Activated CD4-positive, CD25-positive, alpha-beta regulatory T cell treated with anti-CD3 and anti-CD28 coated beads, Interleukin-2, amount 50 U/mL, for 24 hours (primary cell): ENCODE results near the gene ATXN2.
"Not testable (repeated sequence)": the region's sequence is repeated elsewhere in the genome, so short reads cannot be mapped to it uniquely, and the experiment has no call there.

Experiments
- ATAC-seq, 2 donors: fragments of 150-1000 bp; cut with Tn5 transposase; one replicate each; pipeline ENCODE4 v1.10.0; 2021; ENCODE audit warnings: mild to moderate bottlenecking in 1 of 2, moderate library complexity in 1 of 2

The ATXN2 gene

DNA sequence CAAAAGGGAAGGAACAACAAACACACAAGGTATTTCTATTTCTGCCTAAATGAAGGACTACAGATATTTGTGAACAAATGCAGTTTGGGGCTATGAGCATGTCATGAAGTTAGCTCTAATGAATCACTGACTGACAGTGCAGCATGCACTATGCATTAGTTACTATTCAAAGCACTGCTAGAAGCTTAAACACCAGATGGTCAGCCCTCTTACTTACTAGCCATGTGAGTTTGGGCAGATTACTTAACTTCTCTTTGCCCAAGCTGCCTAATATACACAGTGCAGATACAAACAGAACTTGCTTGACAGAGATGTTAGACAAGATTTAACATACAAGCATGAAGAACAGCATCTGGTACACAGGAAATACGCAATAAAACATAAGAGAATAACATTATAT, 96.0 kb downstream of the ATXN2 start:
- ATAC-seq, result no peak

- no peak for ATAC-seq
Measured at GRCh38 chr12:111494676-111495075, 104.4 kb downstream of the ATXN2 start.

GRCh38 chr12:111492979-111493378, 106.1 kb downstream of the ATXN2 start:
- not testable (repeated sequence) for ATAC-seq

DNA sequence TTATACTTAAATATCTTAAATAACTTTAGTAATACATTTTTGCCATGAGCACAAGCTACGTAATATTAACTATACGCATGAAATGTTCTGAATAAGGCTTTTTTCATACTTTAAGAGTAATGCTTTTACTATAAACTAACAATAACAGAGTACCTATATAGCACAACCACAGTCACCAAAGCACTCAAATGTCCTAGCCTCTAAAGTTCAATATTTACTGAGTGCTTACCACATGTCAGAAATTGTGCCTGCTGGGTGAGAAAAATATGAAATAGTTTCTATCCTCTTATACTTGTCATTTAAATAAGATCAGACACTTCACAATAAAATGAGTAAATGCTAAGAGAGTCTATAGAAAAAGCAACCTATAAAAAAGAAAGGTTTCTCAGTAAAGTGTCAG, 110.3 kb downstream of the ATXN2 start:
- no peak for ATAC-seq

DNA sequence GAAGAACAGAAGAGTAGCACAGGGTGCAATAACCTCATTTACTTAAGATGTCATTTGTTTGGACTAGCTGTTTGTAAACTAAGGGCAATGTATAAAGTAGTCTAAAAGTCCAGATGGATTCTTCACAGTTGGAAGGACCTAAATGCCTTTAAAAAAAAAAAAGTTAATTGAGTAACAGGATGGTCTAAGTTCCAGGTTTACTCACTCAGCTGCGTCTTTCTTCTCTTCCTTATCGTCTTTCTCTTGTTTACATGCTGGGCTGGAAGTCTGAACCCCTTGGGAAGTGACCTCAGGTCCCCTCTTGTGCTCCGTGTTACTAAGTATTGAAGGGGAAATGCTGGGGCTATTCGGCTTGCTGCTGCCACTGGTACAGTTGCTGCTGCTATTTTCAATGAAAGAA, 110.8 kb downstream of the ATXN2 start:
- no peak for ATAC-seq

GRCh38 chr12:111482462-111482861, 116.7 kb downstream of the ATXN2 start:
- ATAC-seq, result no peak

- ATAC-seq, result no peak
Measured at GRCh38 chr12:111471236-111471635, 127.9 kb downstream of the ATXN2 start.

GRCh38 chr12:111469401-111469800, 129.7 kb downstream of the ATXN2 start:
- no peak for ATAC-seq

GRCh38 chr12:111467857-111468241, 131.3 kb downstream of the ATXN2 start:
- no peak for ATAC-seq

- no peak for ATAC-seq
Measured at GRCh38 chr12:111467092-111467856, 131.8 kb downstream of the ATXN2 start.

DNA sequence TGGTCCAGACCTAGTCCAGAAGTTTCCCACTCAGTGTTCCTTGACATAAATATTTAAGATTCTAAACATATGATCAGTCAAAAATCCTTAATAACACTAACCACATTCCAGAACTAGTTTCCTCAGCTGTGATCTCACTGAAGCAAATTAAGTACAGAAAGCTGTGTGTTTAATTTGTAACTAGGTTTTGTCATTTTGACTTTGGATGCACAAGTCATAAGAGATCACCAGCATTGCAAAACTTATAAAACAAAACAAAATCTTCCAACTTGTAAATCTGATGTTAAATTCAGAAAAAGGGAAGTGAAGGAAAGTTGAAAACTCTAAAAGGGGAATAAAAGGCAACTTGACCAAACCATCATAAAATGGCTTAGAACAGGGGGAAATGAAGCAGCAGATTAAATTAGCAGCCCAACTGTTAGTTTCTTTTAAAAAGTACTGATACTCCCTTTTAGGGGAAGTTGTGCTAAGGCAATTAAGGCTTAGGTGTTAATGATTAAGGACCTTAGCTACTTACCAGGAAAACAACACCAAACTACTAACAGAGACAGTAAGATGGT, 136.8 kb downstream of the ATXN2 start:
- no peak for ATAC-seq

DNA sequence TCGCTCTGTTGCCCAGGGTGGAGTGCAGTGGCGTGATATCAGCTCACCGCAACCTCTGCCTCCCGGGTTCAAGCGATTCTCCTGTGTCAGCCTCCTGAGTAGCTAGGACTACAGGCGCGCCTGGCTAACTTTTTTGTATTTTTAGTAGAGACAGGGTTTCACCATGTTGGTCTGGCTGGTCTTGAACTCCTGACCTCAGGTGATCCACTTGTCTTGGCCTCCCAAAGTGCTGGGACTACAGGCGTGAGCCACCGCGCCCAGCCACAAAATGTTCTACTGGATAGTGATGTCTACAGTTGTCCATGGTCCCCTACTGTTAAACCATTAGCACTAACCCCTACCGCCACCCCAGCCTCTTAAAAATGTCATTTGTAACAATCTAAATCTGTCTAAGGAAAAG, 139.0 kb downstream of the ATXN2 start:
- not testable (repeated sequence) for ATAC-seq

- no peak for ATAC-seq
Measured at GRCh38 chr12:111458546-111459172, 140.5 kb downstream of the ATXN2 start.

- no peak for ATAC-seq
Measured at GRCh38 chr12:111457577-111457976, 141.5 kb downstream of the ATXN2 start.

DNA sequence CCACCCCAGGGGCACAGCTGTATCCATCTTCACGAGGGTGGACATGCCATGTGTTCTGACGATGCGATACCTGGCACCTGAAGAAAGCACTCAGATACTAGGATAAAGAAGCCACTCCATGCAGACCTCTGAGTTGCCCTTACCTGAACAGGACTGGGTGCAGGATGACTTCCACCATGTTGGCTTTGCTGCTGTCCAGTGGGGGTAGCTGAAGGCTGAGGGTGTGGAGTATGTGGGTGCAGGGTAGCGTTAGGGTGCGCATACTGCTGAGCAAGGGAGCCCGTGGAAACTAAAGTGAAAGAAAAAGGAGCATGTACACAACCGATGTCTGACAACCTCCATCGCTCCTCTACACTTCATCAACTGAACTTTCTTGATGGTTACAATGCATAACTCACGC, 142.0 kb downstream of the ATXN2 start:
- no peak for ATAC-seq

DNA sequence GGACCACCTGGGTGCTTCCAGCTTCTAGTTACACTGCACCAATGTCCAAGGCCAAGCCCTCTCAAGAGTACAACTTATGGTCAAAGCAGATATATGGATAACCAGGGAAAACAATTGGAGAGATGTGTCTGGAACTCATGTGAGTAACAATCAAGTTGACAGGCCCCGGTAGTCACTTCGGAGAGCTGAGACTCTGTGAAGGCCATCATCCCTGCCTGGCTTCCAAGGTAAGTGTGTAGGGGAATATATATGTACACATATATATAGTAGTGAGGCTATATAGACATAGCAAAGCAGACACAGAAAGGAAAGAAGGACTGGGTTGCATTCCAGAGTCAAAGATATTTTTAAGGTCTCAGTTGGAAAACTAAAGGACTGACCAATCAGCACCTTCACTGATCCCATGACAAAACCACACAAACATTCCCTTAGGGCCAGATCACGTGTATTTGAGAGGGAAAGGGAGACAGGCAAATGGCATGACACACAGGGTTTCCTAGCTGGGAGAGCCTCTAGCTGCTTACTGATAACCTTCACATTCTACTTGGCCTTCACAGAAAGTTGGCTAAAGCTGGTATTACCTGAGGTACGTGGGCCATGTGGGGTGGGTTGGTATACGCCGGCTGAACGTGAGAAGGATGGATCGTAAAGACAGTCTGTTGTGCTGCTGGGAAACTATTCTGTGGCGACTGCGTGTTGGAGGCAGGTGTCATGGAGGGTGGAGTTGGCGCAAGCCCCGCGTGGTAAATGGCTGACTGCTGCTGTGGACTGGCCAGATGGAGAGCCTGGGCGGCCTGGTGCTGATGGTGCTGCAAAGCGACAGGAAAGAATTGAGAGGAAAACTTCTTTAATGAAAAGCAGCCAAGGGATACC, 143.4 kb downstream of the ATXN2 start:
- no peak for ATAC-seq

DNA sequence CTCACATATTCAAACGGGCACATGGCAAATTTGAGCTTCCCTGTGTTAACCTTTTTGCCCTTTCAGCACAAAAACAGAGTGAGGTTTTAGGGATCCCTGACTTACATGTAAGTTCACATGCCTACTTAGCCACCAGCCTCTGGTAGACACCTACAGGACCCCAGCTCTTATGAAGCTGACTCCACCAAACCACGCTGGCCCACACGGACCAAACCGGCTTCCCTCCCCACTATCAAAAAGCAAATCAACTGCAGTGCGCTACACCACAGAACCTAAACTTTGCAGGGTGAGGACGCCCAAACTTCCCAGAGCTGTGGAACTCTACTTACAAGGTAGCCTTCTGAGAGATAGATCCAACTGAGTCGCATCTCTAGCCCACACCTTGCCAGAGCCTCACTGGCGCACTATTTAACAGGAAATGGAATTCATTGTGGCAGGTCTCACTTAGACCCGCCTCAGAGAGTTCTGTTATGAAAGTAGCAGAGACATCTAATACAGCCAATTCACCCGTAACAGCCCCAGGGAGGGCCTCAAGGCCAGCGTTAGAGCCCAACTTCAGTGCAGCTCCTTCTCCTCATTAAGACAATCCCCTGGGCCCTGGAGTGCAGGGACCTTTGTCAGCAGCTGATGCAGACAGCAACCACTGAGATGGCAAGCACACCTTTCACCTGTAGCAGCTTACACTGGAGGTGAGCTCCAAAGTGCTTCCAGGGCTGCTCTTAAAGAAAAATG, 144.2 kb downstream of the ATXN2 start:
- ATAC-seq, result no peak

- no peak for ATAC-seq
Measured at GRCh38 chr12:111454311-111454710, 144.8 kb downstream of the ATXN2 start.

DNA sequence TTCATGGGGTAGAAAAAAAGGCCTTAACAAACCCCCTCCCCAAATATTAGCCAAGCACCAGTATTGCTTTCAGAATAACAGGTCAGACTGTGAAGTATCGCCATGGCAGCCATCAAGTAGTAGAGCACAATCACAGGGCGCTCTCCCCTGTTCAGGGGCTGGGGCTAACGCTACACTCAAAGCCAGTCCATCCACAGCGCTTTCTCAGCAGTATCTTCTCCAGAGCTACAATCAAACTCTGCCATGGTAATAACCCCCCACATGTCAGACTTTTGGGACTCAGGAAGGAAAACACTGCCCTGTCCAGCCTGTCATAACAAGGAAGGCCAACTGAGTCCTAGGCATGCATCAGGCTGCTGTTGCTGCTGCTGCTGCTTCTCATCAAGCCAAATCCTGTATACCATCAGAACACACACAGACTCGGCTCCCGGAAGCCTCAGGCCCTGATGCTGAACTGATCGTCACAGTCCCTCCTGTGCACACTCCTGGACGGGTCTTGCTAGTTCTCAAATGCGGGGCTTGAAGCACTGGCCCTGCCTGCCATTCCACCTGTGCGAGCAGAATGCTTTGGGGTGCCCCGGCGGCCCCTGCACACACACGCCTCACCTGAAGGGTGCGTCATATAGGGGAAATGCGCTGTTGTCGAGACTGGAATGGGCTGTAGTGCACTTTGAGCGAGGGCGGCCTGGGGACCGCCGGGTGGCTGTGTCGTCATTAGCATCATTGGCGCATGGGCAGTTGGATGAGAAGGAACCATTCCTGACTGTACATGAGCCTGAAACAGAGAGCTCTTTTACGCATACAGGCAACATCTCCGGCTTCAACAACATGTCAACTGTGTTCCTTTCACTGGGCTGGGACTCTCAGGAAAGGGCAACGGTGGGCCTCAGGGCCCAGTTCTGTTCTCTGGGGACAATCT, 145.8 kb downstream of the ATXN2 start:
- no peak for ATAC-seq

- ATAC-seq, result no peak
Measured at GRCh38 chr12:111451649-111452129, 147.4 kb downstream of the ATXN2 start.

GRCh38 chr12:111451232-111451631, 147.9 kb downstream of the ATXN2 start:
- ATAC-seq, result no peak
